NCI-H1930 (cell line): ENCODE results near the gene LRRC46.

Experiments
- DNase-seq, 2 experiments: peaks; one replicate each; lab custom pipeline; 2025; lab: John Stamatoyannopoulos, UW

Gene LRRC46

DNA sequence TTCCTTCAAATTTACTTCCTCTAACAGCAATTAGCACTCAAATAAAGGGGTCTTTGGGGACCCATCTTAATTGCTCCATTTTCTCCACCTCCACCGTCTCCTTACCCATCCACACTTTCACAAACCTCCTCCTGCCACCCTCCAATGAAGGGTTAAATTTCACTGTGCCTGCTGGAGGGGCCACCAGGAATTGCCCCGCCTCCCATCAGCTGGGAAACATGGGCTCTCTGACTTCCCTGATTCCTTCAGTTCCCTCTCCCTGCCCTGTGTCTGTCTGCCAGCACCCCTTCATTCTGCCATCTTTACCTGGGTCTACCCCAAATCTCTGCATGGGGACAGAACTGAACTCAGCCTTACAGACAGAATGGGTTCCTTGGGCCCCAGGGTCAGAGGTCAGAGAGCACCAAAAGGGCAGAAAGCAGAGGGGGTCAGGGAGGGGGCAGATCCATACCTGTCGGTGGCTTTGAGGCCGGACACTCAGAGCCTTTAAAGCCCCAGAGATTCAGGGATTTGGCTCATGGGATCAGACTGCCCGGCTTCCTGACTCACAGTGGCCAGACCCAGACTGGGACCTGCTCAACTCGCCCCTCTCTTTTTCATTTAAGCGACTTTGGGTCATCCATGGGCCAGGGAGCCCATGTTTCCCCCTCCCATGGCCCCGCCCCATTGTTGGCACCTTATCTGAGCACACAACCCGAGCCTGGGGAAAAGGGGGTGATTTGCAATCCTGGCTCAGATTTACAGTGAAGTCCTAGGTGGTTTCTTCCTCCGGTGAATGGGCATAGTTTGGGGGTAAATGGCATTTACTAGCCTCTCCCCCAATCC, 46.9 kb downstream of the LRRC46 start:
- DNase-seq = no peak

DNA sequence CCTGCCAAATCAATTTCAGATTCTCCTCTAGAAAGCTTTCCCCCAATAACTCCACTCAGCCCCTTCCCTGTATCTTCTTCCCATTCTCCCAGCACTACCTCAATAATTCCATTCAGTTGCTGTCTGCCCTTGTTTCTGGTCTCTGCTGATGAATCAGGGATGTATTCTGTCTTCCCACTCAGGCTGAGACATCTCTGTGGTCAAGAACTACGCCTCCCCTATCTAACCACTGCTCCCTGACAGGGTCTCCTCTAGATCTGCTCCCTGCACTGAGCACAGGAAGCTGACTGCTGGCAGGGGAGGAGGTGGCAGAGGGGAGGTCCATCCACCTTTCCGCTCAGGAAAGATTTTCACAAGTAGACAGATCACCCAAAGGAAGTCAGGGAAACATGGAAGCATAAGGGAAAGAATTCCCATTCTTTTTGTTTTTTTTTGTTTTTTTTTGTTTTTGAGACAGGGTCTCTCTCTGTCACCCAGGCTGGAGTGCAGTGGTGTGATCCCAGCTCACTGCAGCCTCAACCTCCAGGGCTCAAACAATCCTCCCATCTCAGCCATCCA, 47.6 kb downstream of the LRRC46 start:
- DNase-seq = no peak

DNA sequence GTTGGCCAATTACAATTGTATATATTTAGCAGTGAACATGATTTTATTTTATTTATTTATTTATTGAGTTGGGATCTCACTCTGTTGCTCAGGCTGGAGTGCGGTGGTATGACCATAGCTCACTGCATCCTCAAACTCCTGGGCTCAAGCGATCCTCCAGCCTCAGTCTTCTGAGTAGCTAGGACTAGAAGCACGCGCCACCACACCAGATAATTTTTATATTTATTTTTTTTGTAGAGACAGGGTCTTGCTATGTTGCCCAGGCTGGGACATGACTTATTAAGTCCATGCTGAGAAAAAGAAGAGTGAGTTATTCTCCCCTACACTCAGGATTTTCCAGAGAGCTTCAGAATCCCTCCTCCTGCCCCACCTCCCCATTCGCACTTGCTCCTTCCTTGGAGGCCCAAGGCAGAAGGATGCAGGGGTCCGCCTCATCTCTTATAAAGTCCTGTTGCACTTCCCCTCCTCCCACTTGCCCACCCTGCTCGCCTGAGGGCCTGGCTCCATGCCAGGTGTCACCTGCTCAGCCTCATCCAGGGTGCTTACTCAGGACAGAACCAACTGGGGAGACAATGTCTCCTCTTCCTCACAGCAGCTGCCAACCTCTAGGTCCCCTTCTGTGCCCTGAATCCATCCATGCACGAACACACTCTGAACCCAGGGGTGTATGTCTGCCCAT, 48.4 kb downstream of the LRRC46 start:
- no peak for DNase-seq

- DNase-seq = no peak
These were observed 50.8 kb downstream of the LRRC46 start for GRCh38 chr17:47882247-47882646.

DNA sequence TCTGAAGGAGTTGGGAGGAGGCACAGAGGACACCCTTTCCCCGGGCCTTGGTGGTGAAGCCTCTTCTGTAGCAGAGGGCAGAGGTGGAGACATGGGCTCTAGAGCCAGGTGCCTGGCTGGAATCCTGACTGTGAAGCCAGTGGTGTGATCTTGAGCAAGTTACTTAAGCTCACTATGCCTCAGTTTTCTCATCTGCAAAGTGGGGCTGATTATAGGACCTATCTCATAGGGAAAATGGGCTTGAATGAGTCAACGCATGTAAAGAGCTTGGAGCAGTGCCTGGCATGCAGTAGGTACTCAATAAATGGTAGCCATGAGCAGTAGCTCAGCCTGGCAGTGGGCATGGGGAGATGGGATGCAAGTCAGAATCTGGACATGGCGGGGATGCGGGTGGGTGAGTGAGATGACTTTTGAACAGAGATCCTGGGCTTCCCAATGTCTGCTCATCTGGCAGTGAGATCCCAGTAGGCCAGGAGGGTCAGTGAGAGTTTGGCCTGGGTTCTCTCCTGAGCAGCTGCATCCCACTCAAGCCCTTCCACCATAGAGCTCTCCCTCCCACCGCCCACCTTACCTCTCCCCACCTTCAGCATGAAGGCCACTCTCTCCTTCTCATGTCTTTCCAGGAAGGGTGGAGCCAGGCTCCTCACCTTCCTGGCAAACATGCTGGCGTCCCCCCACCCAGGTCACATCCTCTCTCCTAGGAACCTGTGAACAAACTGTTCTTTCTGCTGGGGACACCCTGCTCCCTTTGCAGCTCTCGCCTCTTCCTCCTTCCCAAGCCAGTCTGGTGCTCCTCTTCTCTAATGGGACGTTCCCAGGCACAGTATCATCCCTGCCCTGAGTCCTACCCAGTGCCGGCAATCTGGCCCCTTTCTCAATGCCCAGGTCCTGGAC, 51.5 kb downstream of the LRRC46 start:
- no peak for DNase-seq

GRCh38 chr17:47883589-47884426, 52.3 kb downstream of the LRRC46 start:
- no peak for DNase-seq

GRCh38 chr17:47884427-47884740, 52.9 kb downstream of the LRRC46 start:
- DNase-seq = no peak

DNA sequence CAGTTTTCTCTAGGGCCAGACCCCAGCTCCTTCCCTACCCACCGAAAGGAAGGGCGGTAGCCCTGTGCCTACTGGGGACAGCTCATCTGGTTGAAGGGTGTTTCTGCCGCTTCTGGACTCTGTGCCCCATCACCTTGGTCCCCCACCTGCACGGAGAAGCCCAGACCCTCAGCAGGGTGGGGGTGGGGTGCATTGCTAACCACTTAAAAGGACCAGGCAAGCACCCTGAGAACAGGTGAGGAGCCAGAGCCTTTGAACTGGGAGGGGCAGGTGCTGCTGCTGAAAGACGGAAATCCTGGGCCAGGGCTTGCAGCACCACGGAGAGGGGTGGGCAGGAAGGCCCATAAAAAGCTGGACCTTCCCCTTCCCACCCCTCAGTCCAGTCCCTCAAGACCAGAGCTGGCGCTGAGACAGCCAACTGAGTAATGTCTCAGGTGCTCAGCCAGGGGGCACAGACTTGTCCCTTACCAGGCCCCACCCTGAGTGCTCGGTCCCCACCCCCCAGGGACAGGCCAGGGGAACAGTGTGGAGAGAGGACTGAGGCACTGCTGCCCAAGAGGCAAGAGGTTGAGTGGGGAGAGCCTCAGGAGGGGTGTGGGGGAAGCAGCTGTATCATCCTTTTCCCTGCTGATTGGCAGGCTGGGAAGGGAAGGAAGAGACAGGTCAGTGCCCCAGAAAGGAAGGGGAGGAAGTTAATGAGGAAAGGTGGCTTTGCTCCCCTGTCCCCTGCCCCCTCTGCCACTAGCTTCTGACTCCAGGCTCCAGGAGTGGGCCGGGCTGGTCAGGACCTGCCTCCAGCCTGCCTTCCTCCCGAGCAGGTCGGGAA, 53.6 kb downstream of the LRRC46 start:
- DNase-seq = no peak
